HG03097 (cell line): ENCODE measurements around the gene FER.
"Not testable (repeated sequence)": the region's sequence is repeated elsewhere in the genome, so short reads cannot be mapped to it uniquely, and the experiment has no call there.

Source experiments
- ATAC-seq: cut with Tn5 transposase; IDR thresholded peaks from one replicate; pipeline ENCODE4 v1.9.1; 2021; ENCODE audit not compliant: unreplicated experiment, low FRiP score

FER gene

DNA sequence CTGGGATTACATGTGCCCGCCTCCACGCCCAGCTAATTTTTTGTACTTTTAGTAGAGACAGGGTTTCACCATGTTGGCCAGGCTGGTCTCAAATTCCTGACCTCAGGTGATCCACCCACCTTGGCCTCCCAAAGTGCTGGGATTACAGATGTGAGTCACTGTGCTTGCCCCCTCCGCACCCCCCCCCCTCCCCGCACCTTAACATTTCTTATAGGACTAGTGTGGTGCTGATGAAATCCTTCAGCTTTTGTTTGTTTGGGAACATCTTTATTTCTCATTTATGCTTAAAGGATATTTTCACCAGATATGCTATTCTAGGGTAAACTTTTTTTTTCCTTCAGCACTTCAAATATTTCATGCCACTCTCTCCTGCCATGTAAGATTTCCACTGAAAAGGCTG, 46.7 kb downstream of the FER start:
- ATAC-seq = not testable (repeated sequence)

- no peak for ATAC-seq
Measured at GRCh38 chr5:108797396-108797795, 49.7 kb downstream of the FER start.

GRCh38 chr5:108797986-108798385, 50.3 kb downstream of the FER start:
- no peak for ATAC-seq

- ATAC-seq = no peak
Measured at GRCh38 chr5:108798513-108799265, 51.0 kb downstream of the FER start.

DNA sequence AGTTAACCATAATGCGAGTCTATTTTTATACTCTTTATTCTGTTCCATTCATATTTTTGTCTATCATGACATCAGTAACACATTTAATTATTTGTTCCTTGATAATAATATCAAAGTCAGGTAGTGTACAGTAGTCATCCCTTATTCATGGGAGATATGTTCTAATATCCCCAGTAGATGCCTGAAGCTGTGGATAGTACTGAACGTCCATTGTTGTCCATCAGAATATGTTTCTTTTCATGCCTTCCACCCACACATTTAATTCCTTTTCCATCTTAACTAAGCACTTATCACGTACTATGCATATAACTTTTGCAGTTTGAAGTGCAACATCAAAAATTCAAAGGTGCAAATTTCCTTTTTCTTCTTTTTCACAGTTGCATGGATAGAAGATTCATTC, 53.6 kb downstream of the FER start:
- ATAC-seq = no peak

DNA sequence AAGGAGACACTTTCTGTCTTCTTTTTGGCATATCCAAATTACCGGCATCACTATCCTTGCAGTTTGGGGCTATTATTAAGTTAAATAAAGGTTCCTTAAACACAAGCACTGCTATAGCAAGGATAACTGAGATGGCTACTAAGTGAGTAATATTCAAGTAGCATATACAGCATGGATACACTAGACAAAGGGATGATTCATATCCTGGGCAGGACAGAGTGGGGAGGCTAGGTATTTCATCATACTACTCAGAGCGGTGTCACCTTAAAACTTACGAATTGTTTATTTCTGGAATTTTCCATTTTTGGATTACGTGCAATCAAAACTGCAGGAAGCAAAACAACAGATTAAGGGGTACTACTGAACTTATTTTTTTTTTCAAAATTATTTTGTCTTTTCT, 54.1 kb downstream of the FER start:
- no peak for ATAC-seq

- no peak for ATAC-seq
Measured at GRCh38 chr5:108810717-108811116, 63.0 kb downstream of the FER start.

GRCh38 chr5:108813673-108814072, 66.0 kb downstream of the FER start:
- ATAC-seq = no peak

DNA sequence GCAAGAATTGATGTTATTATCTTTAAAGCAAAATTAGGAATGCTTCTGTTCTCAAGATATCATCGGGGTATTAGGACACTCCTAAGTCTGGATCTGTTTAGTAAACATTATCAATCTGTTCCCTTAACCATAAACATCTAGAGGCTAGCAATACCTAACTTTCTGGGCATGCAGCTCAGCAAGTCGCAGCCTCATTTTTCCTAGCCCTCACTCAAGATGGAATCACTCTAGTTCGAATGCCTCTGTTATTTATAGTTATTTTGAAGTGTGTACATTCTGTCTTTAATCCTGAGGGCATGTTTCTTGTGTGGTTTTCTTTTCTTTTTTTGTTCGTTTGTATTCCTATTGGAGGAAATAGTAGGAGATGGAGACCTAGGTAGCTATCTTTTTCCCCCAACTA, 66.9 kb downstream of the FER start:
- ATAC-seq = no peak

GRCh38 chr5:108818613-108819272, 71.0 kb downstream of the FER start:
- peak; percentile 99 for ATAC-seq

DNA sequence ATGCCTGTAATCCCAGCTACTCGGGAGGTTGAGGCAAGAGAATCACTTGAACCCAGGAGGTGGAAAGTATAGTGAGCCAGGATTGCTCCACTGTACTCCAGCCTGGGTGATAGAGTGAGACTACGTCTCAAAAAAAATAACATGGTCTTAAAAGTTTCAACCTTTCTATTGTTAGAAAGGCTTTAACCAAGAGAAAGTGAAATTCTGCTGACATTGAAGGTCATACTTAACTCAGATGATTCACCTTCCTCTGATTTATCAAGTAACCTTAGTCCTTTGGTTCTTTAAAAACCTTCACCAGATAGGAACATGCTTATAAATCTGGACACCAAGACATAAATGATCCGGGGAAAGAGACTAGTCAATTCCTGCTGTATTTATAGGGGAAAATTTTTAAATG, 73.3 kb downstream of the FER start:
- ATAC-seq = no peak

GRCh38 chr5:108822211-108822947, 74.7 kb downstream of the FER start:
- no peak for ATAC-seq

- no peak for ATAC-seq
Measured at GRCh38 chr5:108827131-108827530, 79.4 kb downstream of the FER start.

DNA sequence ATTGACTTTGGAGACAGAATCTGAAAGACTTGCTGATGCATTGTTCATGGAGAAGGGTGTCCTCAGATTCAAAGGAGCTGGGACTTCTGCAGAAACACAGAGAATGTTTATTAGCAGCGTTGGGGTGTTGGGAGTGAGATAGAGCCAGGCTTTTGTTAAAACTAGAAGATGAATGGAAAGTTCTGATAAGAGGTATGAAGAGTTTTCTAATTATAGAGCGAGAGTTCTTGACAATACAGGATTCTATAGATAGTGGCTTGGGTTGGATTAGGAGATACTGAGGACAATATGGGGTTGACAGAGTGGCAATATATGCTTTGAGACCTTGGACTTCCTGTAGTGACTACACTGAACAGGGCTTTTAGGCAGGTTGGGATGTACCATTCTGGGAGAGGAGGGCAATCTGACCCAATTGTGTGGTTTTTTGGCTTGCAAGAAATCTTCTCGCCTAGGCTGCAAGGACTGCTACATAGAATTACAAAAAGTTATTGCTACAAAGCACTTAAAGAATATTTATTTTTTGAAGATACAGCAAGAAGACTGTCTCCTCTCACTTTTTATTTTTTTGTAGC, 83.1 kb downstream of the FER start:
- ATAC-seq = no peak

GRCh38 chr5:108836492-108836891, 88.8 kb downstream of the FER start:
- no peak for ATAC-seq

DNA sequence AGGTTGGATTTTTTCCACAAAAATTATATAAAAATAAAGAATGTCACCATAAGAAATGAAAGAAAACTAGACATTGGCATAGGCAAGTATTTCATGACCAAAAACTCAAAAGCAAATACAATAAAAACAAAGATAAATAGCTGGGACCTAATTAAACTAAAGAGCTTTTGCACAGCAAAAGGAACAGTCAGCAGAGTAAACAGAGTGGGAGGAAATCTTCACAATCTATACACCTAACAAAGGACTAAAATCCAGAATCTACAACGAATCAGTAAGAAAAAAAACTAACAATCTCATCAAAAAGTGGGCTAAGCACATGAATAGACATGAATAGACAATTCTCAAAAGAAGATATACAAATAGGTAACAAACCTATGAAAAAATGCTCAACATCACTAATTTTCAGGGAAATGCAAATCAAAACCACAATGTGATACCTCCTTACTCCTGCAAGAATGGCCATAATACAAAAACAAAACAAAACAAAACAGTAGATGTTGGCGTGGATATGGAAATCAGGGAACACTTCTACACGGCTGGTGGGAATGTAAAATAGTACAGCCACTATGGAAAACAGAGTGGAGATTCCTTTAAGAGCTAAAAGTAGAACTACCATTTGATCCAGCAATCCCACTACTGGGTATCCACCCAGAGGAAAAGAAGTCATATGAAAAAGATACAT, 94.7 kb downstream of the FER start:
- ATAC-seq = not testable (repeated sequence)

DNA sequence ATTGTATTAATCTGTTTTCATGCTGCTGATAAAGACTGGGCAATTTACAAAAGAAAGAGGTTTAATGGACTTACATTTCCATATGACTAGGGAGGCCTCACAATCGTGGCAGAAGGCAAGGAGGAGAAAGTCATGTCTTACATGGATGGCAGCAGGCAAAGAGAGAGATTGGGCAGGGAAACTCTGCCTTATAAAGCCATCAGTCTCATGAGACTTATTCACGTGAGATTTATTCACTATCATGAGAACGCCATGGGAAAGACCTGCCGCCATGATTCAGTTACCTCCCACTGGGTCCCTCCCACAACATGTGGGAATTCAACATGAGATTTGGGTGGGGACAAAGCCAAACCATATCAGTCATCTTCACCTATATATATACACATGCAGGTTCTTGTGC, 103.4 kb downstream of the FER start:
- ATAC-seq = not testable (repeated sequence)

DNA sequence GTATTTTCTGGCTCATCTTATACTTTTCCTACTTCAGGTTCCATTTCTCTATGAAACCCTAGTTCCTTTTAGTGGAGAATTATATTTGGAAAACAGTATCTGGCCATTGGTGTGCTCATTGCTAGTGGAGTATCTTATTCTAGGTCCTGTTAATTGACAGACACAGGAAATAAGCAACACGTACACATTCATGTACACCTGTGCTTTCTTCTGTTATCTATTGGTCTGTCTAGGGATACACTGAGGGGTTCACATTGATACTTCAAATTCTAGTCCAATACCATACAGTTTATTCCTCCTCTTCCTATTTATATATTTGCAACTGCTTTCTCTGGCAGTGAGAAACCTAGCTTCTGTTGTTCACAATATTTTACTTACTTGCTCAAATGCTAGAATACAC, 110.2 kb downstream of the FER start:
- no peak for ATAC-seq

- peak; percentile 90 for ATAC-seq
Measured at GRCh38 chr5:108858959-108859358, 111.3 kb downstream of the FER start.

- no peak for ATAC-seq
Measured at GRCh38 chr5:108862211-108862610, 114.5 kb downstream of the FER start.

GRCh38 chr5:108866097-108866496, 118.4 kb downstream of the FER start:
- ATAC-seq = not testable (repeated sequence)
